ENCODE data around the gene PPP4R1.

PPP4R1 gene

DNA sequence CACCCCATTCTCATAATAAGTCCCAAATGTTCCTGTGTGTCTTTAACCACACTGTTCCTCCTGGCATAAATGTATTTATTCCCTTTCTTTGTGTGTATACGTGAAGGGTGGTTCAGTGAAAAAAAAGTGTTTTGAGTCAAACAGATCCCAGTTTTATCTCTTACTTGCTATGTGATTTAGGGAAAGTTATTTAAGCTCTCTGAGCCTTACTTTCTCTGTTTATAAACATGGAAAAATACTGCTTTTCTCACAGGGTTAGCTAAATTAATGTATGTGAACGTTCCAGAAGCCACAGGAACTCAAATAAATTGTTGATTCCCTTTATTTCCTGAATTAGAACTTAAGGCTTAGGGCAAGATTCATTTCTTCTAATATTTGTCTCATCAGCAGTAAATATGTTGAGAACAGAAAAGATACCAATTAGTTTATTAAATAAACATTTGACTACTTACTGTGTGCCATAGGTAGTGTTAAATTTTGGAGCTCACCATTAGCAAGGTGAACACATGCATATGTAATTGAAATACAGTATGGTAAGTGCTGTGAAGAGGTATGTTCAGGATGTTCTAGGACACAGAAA lies 105.8 kb downstream of the PPP4R1 start:
- Histone ChIP-seq H3K4me3 (ENCODE audit: insufficient read depth in 1 of 2, low read depth in 1 of 2, low read length in 2 of 2) (no peak overlapping the region), H2AFZ (ENCODE audit: low read depth, low read length) (no peak overlapping the region), H3K23ac (ENCODE audit: low read length in 2 of 2) (no peak overlapping the region), H2BK5ac (ENCODE audit: low read depth, low read length, poor library complexity, severe bottlenecking) (no peak overlapping the region), H3K4me2 (ENCODE audit: low read length, poor library complexity, severe bottlenecking) (no peak overlapping the region), H3K9ac (ENCODE audit: low read length) (no peak overlapping the region), H3K4ac (ENCODE audit: low read depth in 1 of 2, low read length in 2 of 2) (peak overlapping the region in 1 of 2 experiments; percentile 28), H3K27ac (ENCODE audit: low read length, poor library complexity, severe bottlenecking) (no peak overlapping the region), H3K79me1 (replicated peaks; ENCODE audit: low read length, poor library complexity, severe bottlenecking) (peaks cover 14% of the 10 kb centered on the region), H3K27me3 (ENCODE audit: control insufficient read depth in 1 of 2, insufficient read depth in 1 of 2, low read length in 2 of 2) (no peaks in the 10 kb centered on the region), H2BK12ac (ENCODE audit: low read length in 2 of 2) (peak overlapping the region in 1 of 2 experiments; percentile 11), H3K14ac (ENCODE audit: low read length in 2 of 2) (no peak overlapping the region), H2BK15ac (ENCODE audit: low read depth, poor library complexity, severe bottlenecking) (no peak overlapping the region), H2BK120ac (ENCODE audit: low read depth, low read length) (no peak overlapping the region), H4K91ac (ENCODE audit: low read length) (no peak overlapping the region), H3K9me3 (ENCODE audit: control insufficient read depth, low read length) (no peaks in the 10 kb centered on the region), H3K36me3 (ENCODE audit: control insufficient read depth in 1 of 2, insufficient read depth in 2 of 2, low read depth in 1 of 2, low read length in 2 of 2) (peaks cover 0 to 3% of the 10 kb centered on the region in 2 experiments), H4K8ac (ENCODE audit: low read length) (no peak overlapping the region), H3K4me1 (ENCODE audit: control insufficient read depth, insufficient read depth, low read depth, low read length) (peaks cover 5% of the 10 kb centered on the region), H2AK5ac (ENCODE audit: low read length, severe bottlenecking) (no peak overlapping the region), H3K18ac (ENCODE audit: low read depth in 1 of 2, low read length in 2 of 2) (peak overlapping the region in 1 of 2 experiments; percentile 8)
- DNase-seq = peak; percentile 29
- no CpG with 5 or more reads among the region's 2 CpGs for WGBS

DNA sequence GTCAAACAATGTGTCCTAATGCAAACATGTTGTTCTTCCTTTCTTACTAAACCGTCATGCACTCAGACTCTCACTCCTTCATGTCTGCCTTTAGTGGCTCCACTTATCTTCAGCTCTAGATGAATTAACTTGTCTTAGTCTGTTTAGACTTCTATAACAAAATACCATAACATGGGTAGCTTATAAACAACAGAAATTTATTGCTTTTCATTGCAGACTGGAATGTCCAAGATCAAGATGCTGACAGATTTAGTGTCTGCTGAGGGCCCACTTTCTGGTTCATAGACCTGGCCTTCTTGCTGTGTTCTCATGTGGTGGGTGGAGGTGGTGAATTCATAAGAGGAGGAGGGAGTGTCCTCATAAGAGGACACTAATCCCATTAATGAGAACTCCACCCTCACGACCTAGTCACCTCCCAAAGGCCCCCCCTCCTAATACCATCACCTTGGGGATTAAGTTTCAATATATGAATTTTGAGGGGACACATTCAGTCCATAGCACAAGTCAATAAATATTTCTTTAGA lies 106.7 kb downstream of the PPP4R1 start:
- H3K4me3 ChIP-seq (ENCODE audit: insufficient read depth in 1 of 2, low read depth in 1 of 2, low read length in 2 of 2) = no peak overlapping the region
- no peak overlapping the region for H3K4ac ChIP-seq (ENCODE audit: low read depth in 1 of 2, low read length in 2 of 2)
- no peaks in the 10 kb centered on the region for H3K27me3 ChIP-seq (ENCODE audit: control insufficient read depth in 1 of 2, insufficient read depth in 1 of 2, low read length in 2 of 2)
- H2AK5ac ChIP-seq (ENCODE audit: low read length, severe bottlenecking) = peak overlapping the region; percentile 59
- no peak overlapping the region for H2BK5ac ChIP-seq (ENCODE audit: low read depth, low read length, poor library complexity, severe bottlenecking)
- H3K9ac ChIP-seq (ENCODE audit: low read length) = no peak overlapping the region
- H3K36me3 ChIP-seq (ENCODE audit: control insufficient read depth in 1 of 2, insufficient read depth in 2 of 2, low read depth in 1 of 2, low read length in 2 of 2) = no peaks in the 10 kb centered on the region
- no peak overlapping the region for H2BK120ac ChIP-seq (ENCODE audit: low read depth, low read length)
- H2BK12ac ChIP-seq (ENCODE audit: low read length in 2 of 2) = no peak overlapping the region
- no peak overlapping the region for H3K14ac ChIP-seq (ENCODE audit: low read length in 2 of 2)
- no peak overlapping the region for H3K27ac ChIP-seq (ENCODE audit: low read length, poor library complexity, severe bottlenecking)
- peak; percentile 48 for DNase-seq
- H2AFZ ChIP-seq (ENCODE audit: low read depth, low read length) = no peak overlapping the region
- H3K79me1 ChIP-seq (replicated peaks; ENCODE audit: low read length, poor library complexity, severe bottlenecking) = peaks cover 14% of the 10 kb centered on the region
- H3K4me1 ChIP-seq (ENCODE audit: control insufficient read depth, insufficient read depth, low read depth, low read length) = peaks cover 2% of the 10 kb centered on the region
- H3K9me3 ChIP-seq (ENCODE audit: control insufficient read depth, low read length) = no peaks in the 10 kb centered on the region
- no peak overlapping the region for H3K23ac ChIP-seq (ENCODE audit: low read length in 2 of 2)
- H4K8ac ChIP-seq (ENCODE audit: low read length) = no peak overlapping the region
- no peak overlapping the region for H2BK15ac ChIP-seq (ENCODE audit: low read depth, poor library complexity, severe bottlenecking)
- H4K91ac ChIP-seq (ENCODE audit: low read length) = no peak overlapping the region
- 13% methylated on average over 1 of the region's 2 CpGs for WGBS
- no peak overlapping the region for H3K18ac ChIP-seq (ENCODE audit: low read depth in 1 of 2, low read length in 2 of 2)
- H3K4me2 ChIP-seq (ENCODE audit: low read length, poor library complexity, severe bottlenecking) = no peak overlapping the region

DNA sequence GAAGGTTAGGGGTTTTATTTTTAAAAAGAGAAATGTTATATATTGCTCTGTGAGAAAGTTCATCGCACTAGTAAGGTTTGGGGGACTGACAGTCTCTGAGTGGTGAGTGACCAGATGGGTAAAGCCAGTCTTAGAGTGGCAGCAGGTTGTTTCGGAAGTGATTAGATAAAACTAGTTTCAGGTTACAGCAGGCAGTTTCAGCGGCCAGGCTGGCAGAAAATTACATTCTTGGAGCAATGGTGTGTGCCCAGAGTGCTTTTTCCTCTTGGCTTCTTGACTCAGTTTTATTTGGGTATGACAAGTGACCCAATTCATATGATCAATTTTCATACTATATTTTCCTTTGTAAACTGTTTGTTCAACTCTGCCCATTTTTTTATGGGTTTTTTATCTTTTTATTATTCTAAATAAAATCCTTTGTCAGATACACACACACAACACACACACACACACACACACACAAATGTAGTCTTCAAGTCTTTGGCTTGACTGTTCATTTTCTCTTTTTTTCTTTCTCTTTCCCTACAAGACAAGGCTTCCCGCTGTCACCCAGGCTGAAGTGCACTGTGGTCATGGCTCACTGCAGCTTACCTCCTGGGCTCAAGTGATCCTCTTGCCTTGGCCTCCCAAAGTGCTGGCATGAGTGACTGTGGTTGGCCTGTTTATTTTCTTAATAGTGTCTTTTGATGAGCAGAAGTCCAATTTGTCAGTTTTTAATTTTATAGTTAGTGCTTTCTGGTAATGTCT lies 108.1 kb downstream of the PPP4R1 start:
- Histone ChIP-seq H3K18ac (ENCODE audit: low read depth in 1 of 2, low read length in 2 of 2) (no peak overlapping the region), H2BK120ac (ENCODE audit: low read depth, low read length) (no peak overlapping the region), H3K9ac (ENCODE audit: low read length) (no peak overlapping the region), H3K23ac (ENCODE audit: low read length in 2 of 2) (no peak overlapping the region), H3K36me3 (ENCODE audit: control insufficient read depth in 1 of 2, insufficient read depth in 2 of 2, low read depth in 1 of 2, low read length in 2 of 2) (peaks cover 3 to 6% of the 10 kb centered on the region in 2 experiments), H3K4me1 (ENCODE audit: control insufficient read depth, insufficient read depth, low read depth, low read length) (peaks cover 2% of the 10 kb centered on the region), H4K8ac (ENCODE audit: low read length) (no peak overlapping the region), H3K4me2 (ENCODE audit: low read length, poor library complexity, severe bottlenecking) (no peak overlapping the region), H3K4ac (ENCODE audit: low read depth in 1 of 2, low read length in 2 of 2) (no peak overlapping the region), H2BK15ac (ENCODE audit: low read depth, poor library complexity, severe bottlenecking) (no peak overlapping the region), H3K9me3 (ENCODE audit: control insufficient read depth, low read length) (no peaks in the 10 kb centered on the region), H4K91ac (ENCODE audit: low read length) (no peak overlapping the region), H3K79me1 (replicated peaks; ENCODE audit: low read length, poor library complexity, severe bottlenecking) (peaks cover 16% of the 10 kb centered on the region), H2AFZ (ENCODE audit: low read depth, low read length) (no peak overlapping the region), H2BK12ac (ENCODE audit: low read length in 2 of 2) (peak overlapping the region in 1 of 2 experiments; percentile 96), H3K14ac (ENCODE audit: low read length in 2 of 2) (no peak overlapping the region), H3K27ac (ENCODE audit: low read length, poor library complexity, severe bottlenecking) (peak overlapping the region; percentile 10), H3K27me3 (ENCODE audit: control insufficient read depth in 1 of 2, insufficient read depth in 1 of 2, low read length in 2 of 2) (no peaks in the 10 kb centered on the region), H2AK5ac (ENCODE audit: low read length, severe bottlenecking) (no peak overlapping the region), H3K4me3 (ENCODE audit: insufficient read depth in 1 of 2, low read depth in 1 of 2, low read length in 2 of 2) (no peak overlapping the region), H2BK5ac (ENCODE audit: low read depth, low read length, poor library complexity, severe bottlenecking) (no peak overlapping the region)
- DNase-seq = no peak
- WGBS = 91% methylated on average over 4 of the region's 4 CpGs
